NCI-H510A (cell line): ENCODE data around the gene INSYN2A.

ENCODE experiments used
- DNase-seq: peaks from one replicate; lab custom pipeline; 2025; lab: John Stamatoyannopoulos, UW

The INSYN2A gene

GRCh38 chr10:127195571-127196281 lies 665 bp downstream of the INSYN2A start:
- DNase-seq = no peak

DNA sequence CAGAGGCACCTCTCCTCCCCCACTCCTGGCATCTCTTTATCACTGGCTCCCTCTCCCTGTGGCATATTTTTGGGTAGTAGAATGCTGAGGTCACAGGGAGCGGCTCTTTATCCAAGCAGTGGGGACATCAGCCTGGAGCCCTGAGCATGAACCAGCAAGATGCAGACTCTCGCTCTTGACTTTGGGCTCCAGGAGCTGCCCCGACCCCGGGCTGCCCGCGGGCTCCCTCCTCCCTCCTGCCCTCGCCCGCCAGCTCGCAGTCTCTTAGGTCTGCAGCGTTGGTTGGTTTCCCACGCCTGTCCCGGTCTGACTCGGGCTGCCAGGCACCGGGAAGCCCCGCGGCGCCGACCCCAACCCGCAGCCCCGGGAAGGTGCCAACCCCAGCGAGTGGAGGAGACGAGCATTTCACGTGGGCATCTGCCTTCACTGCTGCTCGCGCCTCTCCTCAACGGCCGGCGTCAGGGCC lies 1.3 kb downstream of the INSYN2A start:
- no peak for DNase-seq

GRCh38 chr10:127194599-127194998 lies 1.8 kb downstream of the INSYN2A start:
- DNase-seq = no peak

GRCh38 chr10:127194111-127194510 lies 2.3 kb downstream of the INSYN2A start:
- DNase-seq = no peak

DNA sequence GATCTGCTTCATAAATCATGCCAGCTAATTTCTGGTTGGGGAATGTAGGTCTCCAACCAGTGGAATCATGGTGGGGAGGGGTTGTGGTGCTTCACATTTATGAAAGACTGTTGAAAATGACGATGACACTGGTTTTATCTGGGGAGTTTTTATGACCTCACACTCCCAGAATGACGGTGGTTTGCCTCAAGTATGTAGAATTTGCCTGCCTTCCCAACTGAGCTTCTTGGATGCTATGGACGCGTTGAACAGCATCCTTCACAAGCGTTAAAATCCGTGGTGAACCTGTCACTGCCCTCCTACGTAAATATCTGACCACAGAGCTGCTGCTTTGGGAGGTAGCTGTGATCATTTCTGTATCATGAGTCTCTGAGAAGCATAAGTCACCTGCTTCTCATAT lies 3.3 kb downstream of the INSYN2A start:
- no peak for DNase-seq

- DNase-seq = no peak
Measured at GRCh38 chr10:127190427-127190826, 6.0 kb downstream of the INSYN2A start.

- DNase-seq = no peak
Measured at GRCh38 chr10:127189226-127189625, 7.2 kb downstream of the INSYN2A start.

DNA sequence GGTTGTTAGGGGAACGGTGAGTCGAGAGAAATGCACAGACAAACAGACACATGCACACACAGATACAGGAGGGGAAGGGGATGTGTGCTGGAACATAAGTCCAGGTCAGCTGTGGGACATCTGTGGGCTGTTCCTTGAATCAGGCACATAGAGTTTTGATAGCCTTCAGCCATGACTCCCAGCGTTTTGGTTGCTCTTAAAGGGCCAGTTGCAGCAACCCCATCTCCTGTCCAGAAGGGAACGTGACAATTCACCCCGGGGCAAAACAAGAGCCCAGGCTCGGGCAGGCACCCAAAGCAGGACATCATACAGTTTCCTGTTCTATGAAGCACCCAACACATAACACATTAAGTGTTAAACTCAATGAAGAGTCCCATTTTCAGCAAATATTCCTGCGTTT lies 9.6 kb downstream of the INSYN2A start:
- DNase-seq = no peak

DNA sequence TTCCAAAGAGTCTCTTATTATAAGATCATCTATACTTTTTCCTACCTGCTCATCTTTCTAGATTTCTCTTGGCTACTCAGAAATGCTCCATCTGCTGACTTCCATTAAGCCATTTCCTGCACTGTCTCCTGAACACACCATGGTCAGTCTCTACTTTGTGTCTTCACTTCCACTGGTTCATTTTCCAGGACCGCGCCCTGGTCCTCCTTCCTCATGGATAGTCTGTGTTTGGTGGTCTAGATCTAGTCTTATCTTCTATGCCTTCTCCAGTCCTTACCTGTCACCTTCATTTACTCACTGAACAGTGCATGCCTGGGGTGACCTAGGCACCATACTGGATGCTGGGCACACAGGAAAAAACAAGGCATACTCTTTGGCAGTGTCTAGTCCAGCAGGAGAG lies 11.8 kb downstream of the INSYN2A start:
- DNase-seq = no peak

DNA sequence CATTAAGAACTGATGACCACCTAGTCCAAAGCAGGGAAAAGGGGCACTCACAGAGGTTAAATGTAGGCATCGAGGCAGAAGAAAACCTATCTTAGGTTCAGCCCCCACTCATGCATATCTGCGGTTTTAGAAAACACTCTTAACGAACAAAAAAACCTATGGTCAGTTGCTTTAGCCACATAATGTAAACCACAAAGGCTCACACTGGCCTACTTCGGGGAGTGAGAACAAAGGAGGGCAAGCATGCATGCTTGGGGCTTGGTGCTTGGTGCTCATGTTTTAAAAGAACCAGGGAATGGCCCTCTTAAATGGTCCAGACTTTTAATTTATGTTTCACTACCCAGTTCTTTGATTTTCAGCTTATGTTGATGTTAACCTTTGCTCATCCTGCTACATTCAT lies 14.2 kb downstream of the INSYN2A start:
- DNase-seq = no peak

- DNase-seq = no peak
Measured at GRCh38 chr10:127179612-127180250, 16.7 kb downstream of the INSYN2A start.

DNA sequence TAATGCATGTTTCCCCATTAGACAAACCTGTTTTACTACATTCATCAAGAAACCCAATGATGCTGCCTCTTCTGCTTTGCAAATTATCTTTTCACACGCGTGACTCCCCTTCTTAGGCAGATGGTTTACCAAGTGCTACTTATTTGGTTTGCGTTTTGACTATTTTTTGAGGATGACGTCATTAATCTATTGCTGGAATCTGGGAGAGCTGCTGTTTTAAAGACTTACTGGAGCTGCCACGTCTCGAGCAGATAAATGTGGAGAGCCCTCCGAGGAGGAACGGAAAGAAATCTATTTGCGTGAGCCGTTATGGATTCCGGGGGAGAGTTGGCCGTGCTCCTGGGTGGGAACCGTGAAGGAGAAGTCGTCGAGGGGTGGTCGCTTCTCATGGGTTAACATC lies 19.7 kb downstream of the INSYN2A start:
- DNase-seq = no peak

GRCh38 chr10:127175357-127176110 lies 20.9 kb downstream of the INSYN2A start:
- no peak for DNase-seq

GRCh38 chr10:127174866-127175265 lies 21.5 kb downstream of the INSYN2A start:
- DNase-seq = no peak

- DNase-seq = no peak
Measured at GRCh38 chr10:127168261-127168660, 28.1 kb downstream of the INSYN2A start.

DNA sequence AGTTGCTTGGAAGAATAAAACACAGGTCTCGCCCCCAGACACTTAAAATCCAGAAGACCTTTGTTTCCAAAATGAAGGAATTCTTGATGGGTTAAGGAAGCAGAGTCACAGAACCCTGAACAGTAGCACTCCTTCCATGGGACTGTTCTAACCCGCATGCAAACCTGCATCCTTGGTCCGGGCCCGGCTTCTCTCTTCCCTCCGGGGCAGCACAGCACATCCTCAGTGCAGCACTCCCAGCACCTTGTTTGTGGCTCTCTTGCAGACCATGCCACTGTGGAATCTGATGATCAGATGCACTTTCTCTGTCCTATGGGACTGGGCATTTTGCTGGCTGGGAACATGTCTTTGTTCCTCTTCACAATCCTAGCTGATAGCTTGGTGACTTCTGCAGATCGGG lies 33.5 kb downstream of the INSYN2A start:
- DNase-seq = no peak

DNA sequence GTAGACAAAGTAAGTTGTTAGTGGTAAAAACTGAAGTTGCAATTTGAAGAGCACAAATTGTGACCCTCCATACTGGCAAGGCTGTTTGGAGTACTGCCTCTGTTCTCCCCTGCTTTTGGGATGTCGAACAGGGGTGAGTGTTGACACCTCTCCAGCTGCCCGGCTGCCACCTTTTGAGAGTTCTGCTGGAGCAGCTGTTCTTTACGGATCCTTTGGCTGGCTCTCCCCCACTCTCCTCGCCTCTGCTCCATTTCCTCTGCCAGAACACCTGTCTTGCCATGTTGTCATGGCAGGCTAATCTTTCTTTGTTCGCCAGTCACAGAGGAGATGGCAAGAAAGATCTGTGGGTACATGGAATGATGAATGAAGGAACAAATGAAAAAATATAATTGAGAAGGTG lies 34.9 kb downstream of the INSYN2A start:
- DNase-seq = peak; percentile 26

GRCh38 chr10:127159648-127160245 lies 36.6 kb downstream of the INSYN2A start:
- no peak for DNase-seq

GRCh38 chr10:127158662-127159061 lies 37.7 kb downstream of the INSYN2A start:
- DNase-seq = no peak

DNA sequence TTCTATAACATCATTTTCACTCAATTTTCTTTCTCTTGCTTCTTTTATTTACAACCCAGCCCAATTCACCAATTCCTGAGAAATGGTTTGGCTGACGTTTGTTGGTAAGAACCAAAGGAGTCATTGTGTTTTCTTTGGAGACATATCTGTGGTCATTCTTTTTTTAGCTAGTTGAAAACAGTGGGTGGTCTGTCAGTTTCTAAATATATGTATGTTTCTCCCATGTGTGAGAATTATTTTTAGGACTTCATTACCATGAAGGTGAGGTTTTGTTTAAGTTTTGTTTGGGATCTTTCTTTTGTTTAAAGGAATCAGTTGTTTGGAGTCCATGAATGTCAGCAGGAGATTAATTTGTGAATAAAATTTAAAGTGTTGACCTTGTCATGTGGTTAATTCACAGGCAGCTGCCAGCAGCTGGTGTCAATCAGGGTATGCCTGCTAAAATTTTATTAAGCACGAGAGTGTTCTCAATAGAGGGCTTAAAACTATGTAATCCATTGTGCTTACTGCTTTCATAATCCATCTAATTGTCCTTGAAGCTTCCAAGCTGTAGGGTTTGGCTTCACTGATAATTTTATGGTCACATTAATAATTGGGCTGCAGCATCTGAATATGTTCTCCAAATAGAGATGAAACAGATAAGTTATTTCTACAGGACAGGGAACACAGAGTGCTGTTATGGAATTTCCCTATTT lies 38.7 kb downstream of the INSYN2A start:
- DNase-seq = no peak

GRCh38 chr10:127157089-127157488 lies 39.3 kb downstream of the INSYN2A start:
- no peak for DNase-seq
